GM23248 (cell line): ENCODE results near the gene CYBA. TPM values are rescaled to one million over a fixed set of nuclear protein-coding genes. Genes with fewer than 3 reads are reported as not detected.
A peak's percentile ranks its signal among the peaks of the same experiment; 100 is the strongest.
"Not testable (repeated sequence)": the region's sequence is repeated elsewhere in the genome, so short reads cannot be mapped to it uniquely, and the experiment has no call there.

Experiments used
- DNase-seq: peaks from one replicate; pipeline ENCODE4 v3.0.0-alpha.2; 2015
- H2AFZ ChIP-seq: fragments of 200-600 bp; sonication (generic); 2 replicates; pipeline ENCODE4 v1.6.1; 2016; ENCODE audit warnings: antibody characterized with exemption
- H3F3A ChIP-seq: fragments of 200-600 bp; sonication (generic); 2 replicates; pipeline ENCODE4 v1.6.1; 2016; ENCODE audit warnings: mild to moderate bottlenecking, antibody characterized with exemption, mixed run types; ENCODE audit not compliant: insufficient read depth
- H3K27ac ChIP-seq: fragments of 200-600 bp; sonication (generic); 2 replicates; pipeline ENCODE4 v1.5.1; 2016; ENCODE audit warnings: mild to moderate bottlenecking
- H3K27me3 ChIP-seq: fragments of 200-600 bp; sonication (generic); replicated peaks from 2 replicates; pipeline ENCODE4 v1.6.1; 2016; ENCODE audit warnings: mild to moderate bottlenecking; ENCODE audit not compliant: insufficient read depth
- H3K36me3 ChIP-seq: fragments of 200-600 bp; sonication (generic); 2 replicates; pipeline ENCODE4 v1.6.1; 2016; ENCODE audit warnings: low read depth, mild to moderate bottlenecking
- H3K4me1 ChIP-seq: fragments of 200-600 bp; sonication (generic); 2 replicates; pipeline ENCODE4 v1.6.1; 2016; ENCODE audit warnings: mild to moderate bottlenecking; ENCODE audit not compliant: insufficient read depth
- H3K4me2 ChIP-seq: fragments of 200-600 bp; sonication (generic); one replicate; pipeline ENCODE4 v1.6.1; 2016; ENCODE audit warnings: mild to moderate bottlenecking; ENCODE audit not compliant: unreplicated experiment
- H3K4me3 ChIP-seq: fragments of 200-600 bp; sonication (generic); 2 replicates; pipeline ENCODE4 v1.5.1; 2016; ENCODE audit warnings: mild to moderate bottlenecking
- H3K79me2 ChIP-seq: fragments of 200-600 bp; sonication (generic); 2 replicates; pipeline ENCODE4 v1.6.1; 2016; ENCODE audit warnings: mild to moderate bottlenecking; ENCODE audit not compliant: insufficient read depth
- H3K9ac ChIP-seq: fragments of 200-600 bp; sonication (generic); 2 replicates; pipeline ENCODE4 v1.6.1; 2016; ENCODE audit warnings: mild to moderate bottlenecking
- H3K9me2 ChIP-seq: fragments of 200-600 bp; sonication (generic); 2 replicates; pipeline ENCODE4 v1.6.1; 2016; ENCODE audit warnings: mixed run types, mild to moderate bottlenecking, moderate library complexity; ENCODE audit not compliant: insufficient read depth
- H3K9me3 ChIP-seq: fragments of 200-600 bp; sonication (generic); one replicate; pipeline ENCODE4 v1.6.1; 2017; ENCODE audit warnings: low read depth
- H4K20me1 ChIP-seq: fragments of 200-600 bp; sonication (generic); 2 replicates; pipeline ENCODE4 v1.6.0; 2016; ENCODE audit not compliant: insufficient read depth
- EZH2 ChIP-seq: fragments of 200-600 bp; sonication (generic); IDR thresholded peaks from 2 replicates; pipeline ENCODE4 v1.6.1; 2018; ENCODE audit warnings: antibody characterized with exemption, mild to moderate bottlenecking; ENCODE audit not compliant: insufficient read depth, poor library complexity, severe bottlenecking
- EZH2phosphoT487 ChIP-seq: fragments of 200-600 bp; sonication (generic); IDR thresholded peaks from 2 replicates; pipeline ENCODE4 v1.6.1; 2018; ENCODE audit warnings: antibody characterized with exemption, moderate library complexity, mild to moderate bottlenecking, low read depth; ENCODE audit not compliant: insufficient read depth
- WGBS, 2 experiments: methylation state at CpG; one replicate each; pipeline ENCODE4 v1.1.6; 2015 to 2017; ENCODE audit warnings: low lambda C conversion rate in 2 of 2, low coverage in 1 of 2; ENCODE audit errors: missing lambda C conversion rate in 2 of 2; 5-methylcytosine and 5-hydroxymethylcytosine counted together
- in situ Hi-C: fragments of 300-500 bp; cut with MboI; formaldehyde crosslinking; loops from 2 replicates; pipeline ENCODE4 v1.15.0; 2020
- polyA plus RNA-seq: library from polyadenylated mRNA; unstranded; fragments of >200 nt; fragmentation: Nextera tagmentation; extraction: Ambion mirVana; gene quantifications from 2 replicates; pipeline ENCODE4 v1.2.1, GENCODE V29; 2016
- total RNA-seq: library from RNA; depleted of rRNA; stranded (reverse); fragments of >200 nt; shearing (Covaris generic); gene quantifications from 2 replicates; pipeline ENCODE4 v1.2.3, GENCODE V29; 2014

CYBA gene
- total and polyA plus RNA-seq, 2 experiments from 2014 or later, result 270 to 332 TPM

- Histone ChIP-seq H3K4me3 (no peak overlapping the region), H3K9ac (no peak overlapping the region), H2AFZ (no peak overlapping the region), H4K20me1 (no peaks in the 10 kb centered on the region), H3K27ac (no peak overlapping the region), H3F3A (no peaks in the 10 kb centered on the region; the same call in 1 of the 2 replicates), H3K27me3 (no peaks in the 10 kb centered on the region), H3K9me3 (no peaks in the 10 kb centered on the region), H3K79me2 (0 out of 2 replicates have a peak, but pooled peaks cover 21% of the 10 kb centered on the region), H3K4me2 (no peak overlapping the region), H3K36me3 (peaks cover 3% of the 10 kb centered on the region; the same call in 1 of the 2 replicates), H3K4me1 (no peaks in the 10 kb centered on the region), H3K9me2 (no peaks in the 10 kb centered on the region)
- peak; percentile 16 for DNase-seq
- 83 to 86% methylated on average over 19 of the region's 19 CpGs for WGBS, 2 experiments
- TF ChIP-seq EZH2 (no peak), EZH2phosphoT487 (no peak)
- in situ Hi-C loops, result no loop called here
Observed at GRCh38 chr16:88613911-88614817, 36.7 kb downstream of the CYBA start.

DNA sequence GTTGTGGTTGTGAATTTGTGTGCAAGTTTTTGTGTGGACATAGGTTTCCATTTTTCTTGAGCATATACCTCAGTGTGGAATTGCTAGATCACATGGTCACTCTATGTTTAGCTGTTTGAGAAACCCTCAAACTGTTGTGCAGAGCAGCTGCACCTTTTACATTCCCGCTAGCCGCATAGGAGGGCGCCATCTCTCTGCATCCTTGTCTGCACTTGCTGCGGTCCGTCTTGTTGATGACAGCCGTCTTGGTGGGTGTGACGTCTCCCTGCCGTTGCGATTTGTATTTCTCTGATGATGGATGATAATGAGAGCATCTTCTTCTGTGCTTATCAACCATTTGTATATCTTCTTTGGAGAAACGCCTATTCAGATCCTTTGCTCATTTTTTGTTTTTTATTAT, 37.6 kb downstream of the CYBA start:
- no peaks in the 10 kb centered on the region for H4K20me1 ChIP-seq

GRCh38 chr16:88610909-88611812, 39.7 kb downstream of the CYBA start:
- Histone ChIP-seq H3F3A (no peaks in the 10 kb centered on the region; the same call in 1 of the 2 replicates), H3K4me1 (no peaks in the 10 kb centered on the region), H2AFZ (no peak overlapping the region), H3K27me3 (no peaks in the 10 kb centered on the region), H3K9me3 (no peaks in the 10 kb centered on the region), H3K4me2 (no peak overlapping the region), H4K20me1 (no peaks in the 10 kb centered on the region), H3K9me2 (no peaks in the 10 kb centered on the region), H3K4me3 (no peak overlapping the region), H3K27ac (no peak overlapping the region), H3K79me2 (0 out of 2 replicates have a peak, but pooled peaks cover 11% of the 10 kb centered on the region), H3K9ac (no peak overlapping the region), H3K36me3 (peaks cover 9% of the 10 kb centered on the region; the same call in 1 of the 2 replicates)
- DNase-seq, result no peak
- TF ChIP-seq EZH2phosphoT487, result no peak
- no peak for TF ChIP-seq EZH2
- in situ Hi-C loops, result no loop called here
- 90 to 95% methylated on average over 39 to 49 of the region's 49 CpGs for WGBS, 2 experiments

More for the DNA sequence above, 37.6 kb downstream of the CYBA start:
- Histone ChIP-seq H3K9me3 (no peaks in the 10 kb centered on the region), H3K79me2 (0 out of 2 replicates have a peak, but pooled peaks cover 14% of the 10 kb centered on the region), H3K27me3 (no peaks in the 10 kb centered on the region), H3K4me3 (no peak overlapping the region), H3F3A (no peaks in the 10 kb centered on the region; the same call in 1 of the 2 replicates), H3K9me2 (no peaks in the 10 kb centered on the region), H3K4me2 (no peak overlapping the region), H3K4me1 (no peaks in the 10 kb centered on the region), H3K27ac (no peak overlapping the region), H3K9ac (no peak overlapping the region), H2AFZ (no peak overlapping the region), H3K36me3 (peaks cover 9% of the 10 kb centered on the region; the same call in 1 of the 2 replicates)
- TF ChIP-seq EZH2, result no peak
- no peak for TF ChIP-seq EZH2phosphoT487
- 93 to 95% methylated on average over 10 of the region's 10 CpGs for WGBS, 2 experiments
- no peak for DNase-seq
- in situ Hi-C loops, result no loop called here

DNA sequence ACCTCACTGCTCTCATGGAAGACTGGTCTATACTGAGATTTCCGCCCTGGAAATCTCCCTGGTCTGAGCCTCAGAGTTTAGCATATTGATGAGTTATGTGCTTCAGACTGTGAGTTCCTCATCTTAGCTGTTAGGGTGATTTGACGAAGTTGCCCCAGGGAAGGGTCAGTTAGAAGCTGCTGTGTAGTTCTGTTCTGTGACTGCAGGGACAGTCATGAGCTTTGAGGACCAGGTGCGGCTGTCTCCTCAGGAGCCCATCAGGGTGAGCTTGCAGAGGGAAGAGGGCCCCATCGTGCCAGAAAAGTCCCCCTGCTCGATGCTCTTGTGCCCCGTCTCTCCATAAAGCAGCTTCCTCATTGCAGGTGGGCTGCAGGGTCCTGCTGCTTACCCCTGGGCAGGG, 40.8 kb downstream of the CYBA start:
- Histone ChIP-seq H3K9ac (no peak overlapping the region), H3K4me1 (no peaks in the 10 kb centered on the region), H3K79me2 (0 out of 2 replicates have a peak, but pooled peaks cover 8% of the 10 kb centered on the region), H3K4me2 (no peak overlapping the region), H4K20me1 (no peaks in the 10 kb centered on the region), H2AFZ (no peak overlapping the region), H3K27me3 (no peaks in the 10 kb centered on the region), H3K27ac (no peak overlapping the region), H3K9me3 (no peaks in the 10 kb centered on the region), H3K4me3 (no peak overlapping the region), H3F3A (no peaks in the 10 kb centered on the region; the same call in 1 of the 2 replicates), H3K9me2 (no peaks in the 10 kb centered on the region), H3K36me3 (peaks cover 9% of the 10 kb centered on the region; the same call in 1 of the 2 replicates)
- 73 to 78% methylated on average over 6 of the region's 6 CpGs for WGBS, 2 experiments
- in situ Hi-C loops, result no loop called here
- DNase-seq, result no peak
- TF ChIP-seq EZH2phosphoT487 (no peak), EZH2 (no peak)

DNA sequence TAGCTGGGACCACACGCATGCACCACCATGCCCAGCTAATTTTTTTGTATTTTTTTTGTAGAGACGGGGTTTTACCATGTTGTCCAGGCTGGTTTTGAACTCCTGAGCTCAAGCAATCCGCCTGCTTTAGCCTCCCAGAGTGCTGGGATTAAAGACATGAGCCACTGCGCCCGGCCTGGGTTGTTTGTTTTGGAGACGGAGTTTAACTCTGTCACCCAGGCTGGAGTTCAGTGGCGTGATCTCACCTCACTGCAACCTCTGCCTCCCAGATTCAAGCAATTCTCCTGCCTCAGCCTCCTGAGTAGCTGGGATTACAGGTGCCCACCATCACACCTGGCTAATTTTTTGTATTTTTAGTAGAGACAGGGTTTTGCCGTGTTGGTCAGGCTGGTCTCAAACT, 41.4 kb downstream of the CYBA start:
- H2AFZ ChIP-seq, H4K20me1 ChIP-seq, H3F3A ChIP-seq, H3K27ac ChIP-seq, H3K36me3 ChIP-seq, H3K4me2 ChIP-seq, H3K4me3 ChIP-seq, H3K9me2 ChIP-seq, DNase-seq, H3K9ac ChIP-seq, H3K4me1 ChIP-seq, H3K9me3 ChIP-seq, H3K79me2 ChIP-seq, H3K27me3 ChIP-seq, in situ Hi-C loops: not testable (repeated sequence)
- 94 to 99% methylated on average over 8 of the region's 8 CpGs for WGBS, 2 experiments
